ENCODE results near the gene TESK1. TPM values are rescaled to one million over a fixed set of nuclear protein-coding genes. Genes with fewer than 3 reads are reported as not detected.

TESK1 gene
- total and polyA plus RNA-seq, 4 donors, result 13.7 to 46.9 (median 30.5) TPM

- WGBS, 2 donors, result 1 to 6% methylated on average over 11 of the region's 11 CpGs
- Histone ChIP-seq H3K36me3 (ENCODE audit: control insufficient read depth in 4 of 4, insufficient read depth in 4 of 4, low read length in 4 of 4) (no peaks in the 10 kb centered on the region), H3K4me1 (ENCODE audit: control insufficient read depth in 5 of 5, insufficient read depth in 5 of 5, low read length in 5 of 5) (peaks cover 0 to 12% (median 5%) of the 10 kb centered on the region in 5 donors), H3K9ac (ENCODE audit: insufficient read depth in 1 of 2, low read length in 2 of 2) (peak overlapping the region; percentile 65 to 92), H3K27me3 (ENCODE audit: control insufficient read depth in 3 of 3, insufficient read depth in 3 of 3, low read length in 2 of 3) (no peaks in the 10 kb centered on the region), H3K4me3 (peak overlapping the region; percentile 51), H3K9me3 (ENCODE audit: control insufficient read depth in 4 of 4, insufficient read depth in 3 of 4, low read length in 3 of 4) (no peaks in the 10 kb centered on the region), H3K27ac (ENCODE audit: low read depth in 1 of 2, low read length in 1 of 2) (peak overlapping the region; percentile 66 to 96)
- no peak for TF ChIP-seq CTCF (IDR thresholded peaks at IDR 0.05; ENCODE audit: control extremely low read depth, extremely low read depth)
- ATAC-seq (ENCODE audit: insufficient read depth, low FRiP score) (peak; percentile 30), DNase-seq (peak; percentile 74 to 88 (median 81))
These were observed 41.1 kb downstream of the TESK1 start for GRCh38 chr9:35646153-35646532.

GRCh38 chr9:35646533-35647265, 41.6 kb downstream of the TESK1 start:
- DNase-seq, result peak; percentile 96 to 97 (median 96)
- peak; percentile 93 for ATAC-seq (ENCODE audit: insufficient read depth, low FRiP score)
- peak overlapping the region; percentile 66 to 96 for H3K27ac ChIP-seq (ENCODE audit: low read depth in 1 of 2, low read length in 1 of 2)
- H3K9me3 ChIP-seq (ENCODE audit: control insufficient read depth in 4 of 4, insufficient read depth in 3 of 4, low read length in 3 of 4), result no peaks in the 10 kb centered on the region
- WGBS, 2 donors, result 0 to 1% methylated on average over 40 to 58 of the region's 58 CpGs
- H3K27me3 ChIP-seq (ENCODE audit: control insufficient read depth in 3 of 3, insufficient read depth in 3 of 3, low read length in 2 of 3), result no peaks in the 10 kb centered on the region
- H3K4me1 ChIP-seq (ENCODE audit: control insufficient read depth in 5 of 5, insufficient read depth in 5 of 5, low read length in 5 of 5), result peaks cover 0 to 12% (median 5%) of the 10 kb centered on the region in 5 donors
- H3K36me3 ChIP-seq (ENCODE audit: control insufficient read depth in 4 of 4, insufficient read depth in 4 of 4, low read length in 4 of 4), result no peaks in the 10 kb centered on the region
- peak overlapping the region; percentile 51 for H3K4me3 ChIP-seq
- H3K9ac ChIP-seq (ENCODE audit: insufficient read depth in 1 of 2, low read length in 2 of 2), result peak overlapping the region; percentile 65 to 92
- TF ChIP-seq CTCF (IDR thresholded peaks at IDR 0.05; ENCODE audit: control extremely low read depth, extremely low read depth), result peak; percentile 80

GRCh38 chr9:35649431-35650340, 44.6 kb downstream of the TESK1 start:
- H3K4me3 ChIP-seq, result no peak overlapping the region
- H3K36me3 ChIP-seq (ENCODE audit: control insufficient read depth in 4 of 4, insufficient read depth in 4 of 4, low read length in 4 of 4), result no peaks in the 10 kb centered on the region
- WGBS, 2 donors, result 65 to 71% methylated on average over 25 to 26 of the region's 26 CpGs
- no peaks in the 10 kb centered on the region for H3K9me3 ChIP-seq (ENCODE audit: control insufficient read depth in 4 of 4, insufficient read depth in 3 of 4, low read length in 3 of 4)
- no peak overlapping the region for H3K9ac ChIP-seq (ENCODE audit: insufficient read depth in 1 of 2, low read length in 2 of 2)
- ATAC-seq (ENCODE audit: insufficient read depth, low FRiP score), result no peak
- H3K27me3 ChIP-seq (ENCODE audit: control insufficient read depth in 3 of 3, insufficient read depth in 3 of 3, low read length in 2 of 3), result no peaks in the 10 kb centered on the region
- DNase-seq, result no peak
- TF ChIP-seq CTCF (IDR thresholded peaks at IDR 0.05; ENCODE audit: control extremely low read depth, extremely low read depth), result no peak
- H3K4me1 ChIP-seq (ENCODE audit: control insufficient read depth in 5 of 5, insufficient read depth in 5 of 5, low read length in 5 of 5), result peaks cover 0 to 12% (median 5%) of the 10 kb centered on the region in 5 donors
- H3K27ac ChIP-seq (ENCODE audit: low read depth in 1 of 2, low read length in 1 of 2), result peak overlapping the region in 1 of 2 donors; percentile 4

All from lung (tissue), 12 donors.